HG03108 (cell line): Measurements from ENCODE around the gene EGFL7.

Source experiments
- ATAC-seq: cut with Tn5 transposase; IDR thresholded peaks from one replicate; pipeline ENCODE4 v1.9.1; 2021; ENCODE audit warnings: moderate library complexity; ENCODE audit not compliant: unreplicated experiment

Gene EGFL7

DNA sequence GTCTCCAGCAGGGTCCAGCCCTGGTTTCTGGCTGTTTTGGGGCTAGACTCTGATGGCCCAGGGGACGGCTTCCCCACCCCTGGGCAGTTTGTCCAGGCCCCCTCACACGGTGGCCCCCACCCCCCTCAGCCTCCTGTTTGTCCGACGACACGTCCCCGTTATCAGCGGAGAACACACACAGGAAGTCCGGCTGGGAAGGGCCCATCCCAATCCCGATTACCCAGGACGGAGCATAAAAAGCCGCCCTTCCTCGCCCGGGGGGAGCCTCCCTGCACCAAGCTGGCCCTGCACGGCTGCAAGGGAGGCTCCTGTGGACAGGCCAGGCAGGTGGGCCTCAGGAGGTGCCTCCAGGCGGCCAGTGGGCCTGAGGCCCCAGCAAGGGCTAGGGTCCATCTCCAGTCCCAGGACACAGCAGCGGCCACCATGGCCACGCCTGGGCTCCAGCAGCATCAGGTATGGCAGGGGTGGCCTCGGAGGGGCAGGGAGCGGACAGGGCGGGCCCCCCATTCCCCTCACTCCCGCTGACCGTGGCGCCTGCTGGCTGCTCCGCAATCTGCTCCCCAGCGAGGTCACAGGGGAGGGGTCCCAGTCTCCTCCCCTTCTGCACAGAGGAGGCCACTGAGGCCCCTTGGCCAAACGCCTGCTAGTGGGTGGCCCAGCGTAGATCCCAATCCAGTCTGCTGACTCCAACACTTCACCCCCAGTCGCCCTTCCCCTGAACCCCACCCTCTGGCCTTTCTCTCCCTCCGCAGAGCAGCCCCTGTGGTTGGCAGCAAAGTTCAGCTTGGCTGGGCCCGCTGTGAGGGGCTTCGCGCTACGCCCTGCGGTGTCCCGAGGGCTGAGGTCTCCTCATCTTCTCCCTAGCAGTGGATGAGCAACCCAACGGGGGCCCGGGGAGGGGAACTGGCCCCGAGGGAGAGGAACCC lies at the start of gene EGFL7:
Gene EGFL7, plus strand, starts transcription at position 261 of the 926 bp plus-strand sequence. CDS start 5,367 bp downstream, outside the sequence.
- no peak for ATAC-seq

DNA sequence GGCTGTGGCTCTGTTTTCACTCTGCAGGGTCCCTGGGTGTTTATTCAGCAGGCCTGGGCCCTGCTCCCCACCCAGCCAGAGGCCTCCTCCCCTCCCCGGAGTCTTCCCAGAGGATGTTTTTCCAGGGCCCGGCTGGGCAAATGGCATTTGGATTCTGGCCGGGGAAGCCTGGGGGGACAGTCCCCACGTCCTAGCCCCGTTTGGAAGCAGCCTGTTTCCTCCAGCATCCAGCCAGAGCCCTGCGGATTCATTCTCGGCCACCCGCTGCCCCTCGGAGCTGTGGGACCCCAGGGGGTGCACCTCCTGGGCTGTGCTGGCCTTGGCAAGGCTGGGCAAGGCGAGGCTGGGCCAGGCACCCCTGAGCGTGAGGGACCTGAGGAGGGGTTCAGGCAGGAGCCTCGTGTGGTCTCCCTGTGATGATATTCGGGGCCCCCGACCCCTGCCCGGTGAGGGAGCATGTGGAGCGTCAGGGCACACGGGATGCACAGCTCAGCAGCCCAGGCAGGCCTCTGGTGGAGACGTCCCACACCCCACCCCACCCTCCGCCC lies 48.8 kb upstream of the EGFL7 start:
- no peak for ATAC-seq

DNA sequence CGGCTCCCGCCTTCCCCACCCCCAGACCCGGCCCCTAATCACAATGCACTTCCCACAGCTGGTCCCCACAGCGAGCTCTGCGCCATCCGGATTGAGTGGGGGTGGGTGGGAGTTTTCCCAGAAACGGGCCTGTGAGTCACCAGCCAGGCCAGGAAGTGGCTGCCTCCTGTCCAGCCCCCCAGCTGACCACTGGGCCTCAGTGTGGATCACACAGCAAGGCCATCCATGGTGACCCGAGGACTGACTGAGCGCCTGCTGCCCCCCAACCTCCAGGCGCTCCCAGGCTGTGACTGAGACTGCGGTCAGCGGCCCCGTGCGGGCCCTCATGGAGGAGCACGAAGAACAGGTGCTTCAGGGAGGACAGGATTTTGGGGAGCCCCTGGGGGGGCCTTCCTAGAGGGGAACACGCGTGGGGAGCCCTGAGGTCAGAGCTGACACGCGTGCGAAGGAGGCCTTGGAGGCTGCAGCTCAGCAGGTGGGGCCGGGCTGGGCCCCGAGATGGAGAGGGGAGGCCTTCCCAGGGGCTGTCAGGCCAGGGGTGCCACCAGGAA lies 48.3 kb upstream of the EGFL7 start:
- no peak for ATAC-seq

DNA sequence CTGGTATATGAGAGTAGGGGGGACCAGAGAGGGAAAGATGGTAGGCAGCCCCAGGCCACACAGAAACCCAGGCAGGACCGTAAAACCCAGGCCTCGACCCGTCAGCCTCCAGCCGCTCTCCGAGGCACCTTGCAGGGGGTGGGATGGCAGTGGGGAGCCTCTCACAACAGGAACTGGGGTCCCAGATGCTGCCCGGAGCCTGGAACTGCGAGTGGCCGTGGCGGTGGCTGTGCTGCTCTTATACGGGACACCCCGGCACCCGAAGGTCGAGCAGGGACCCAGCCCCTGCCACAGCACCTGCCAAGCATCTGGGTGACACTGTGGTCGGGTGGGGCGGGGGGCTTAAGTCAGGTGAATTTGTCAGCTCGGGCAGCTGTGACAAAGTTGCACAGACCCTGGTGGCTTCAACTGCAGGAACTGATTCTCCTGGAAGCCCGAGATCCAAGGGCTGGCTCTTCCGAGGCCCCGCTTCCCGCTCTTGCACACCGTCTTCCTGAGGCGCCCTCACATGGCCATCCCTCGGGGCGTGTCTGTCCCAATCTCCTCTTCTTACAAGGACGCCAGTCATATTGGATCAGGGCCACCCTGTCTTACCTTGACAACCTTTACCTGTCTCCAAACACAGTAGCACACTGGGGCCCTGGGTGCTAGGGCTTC lies 47.6 kb upstream of the EGFL7 start:
- no peak for ATAC-seq

DNA sequence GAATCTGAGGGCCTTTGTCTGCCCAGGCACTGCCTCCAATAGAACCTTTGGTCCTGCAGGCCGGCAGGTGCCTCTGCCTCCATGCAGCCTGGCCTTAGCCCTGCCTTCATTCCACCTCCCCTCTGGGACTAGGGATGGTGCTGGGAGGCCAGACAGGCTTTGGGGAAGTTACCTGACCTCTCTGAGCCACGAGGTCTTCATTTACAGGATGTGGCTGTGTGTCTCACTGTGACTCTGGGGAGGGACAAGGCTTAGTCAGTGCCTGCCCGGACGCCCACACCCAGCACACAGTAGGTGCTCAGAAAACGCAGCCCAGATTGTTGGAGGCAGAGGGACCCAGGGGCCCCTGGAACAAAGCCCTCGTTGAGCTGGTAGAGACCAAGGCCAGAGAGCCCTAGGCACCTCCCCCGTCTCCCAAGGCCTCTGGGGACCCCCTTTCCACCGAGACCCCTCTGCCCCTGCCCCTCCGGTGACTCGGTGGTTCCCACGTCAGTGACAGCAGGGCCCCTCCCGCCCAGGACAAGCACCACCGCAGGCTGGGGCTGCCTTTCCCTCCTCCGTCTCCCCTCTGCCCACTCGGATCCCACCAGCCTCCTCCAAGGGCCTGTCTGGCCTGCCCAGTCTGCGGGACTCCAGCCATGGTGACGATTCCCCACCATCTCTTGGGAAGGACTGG lies 46.9 kb upstream of the EGFL7 start:
- ATAC-seq = no peak

- no peak for ATAC-seq
These were observed 46.4 kb upstream of the EGFL7 start for GRCh38 chr9:136616307-136616635.

DNA sequence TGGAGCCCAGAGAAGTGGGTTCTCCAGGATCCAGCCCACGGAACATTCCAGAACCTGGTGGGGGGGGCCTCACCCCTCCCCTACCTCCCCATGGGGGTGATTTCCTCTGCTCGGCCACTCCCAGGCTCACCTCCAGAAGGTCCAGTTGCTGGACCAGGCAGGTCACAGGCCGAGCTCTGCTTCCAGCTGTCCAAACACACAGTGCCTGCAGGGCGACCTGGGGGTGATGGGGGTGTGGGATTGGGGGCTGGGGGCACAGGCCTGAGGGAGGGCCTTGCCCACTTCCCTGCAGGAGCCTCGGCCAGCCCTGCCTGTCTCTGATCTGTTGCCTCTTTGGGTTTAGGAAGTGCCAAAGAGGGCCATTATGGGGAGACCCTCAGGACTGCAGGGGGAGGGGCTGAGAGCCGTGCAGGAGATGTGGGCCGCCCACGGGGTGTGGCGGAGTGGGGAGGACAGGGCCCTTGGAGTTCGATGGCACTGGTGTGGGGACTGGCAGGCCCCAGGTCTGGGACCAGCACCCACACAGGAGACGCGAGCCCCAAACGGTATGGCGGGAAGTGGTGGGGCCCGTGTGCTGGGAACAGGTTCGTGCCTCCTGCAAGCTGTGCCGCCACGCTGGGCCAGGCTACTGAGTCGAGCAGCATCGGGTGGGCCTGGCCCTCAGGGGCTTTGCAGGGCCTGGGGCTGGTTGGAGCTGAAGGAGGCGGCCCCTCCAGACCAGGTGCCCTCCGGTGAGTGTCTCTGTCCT lies 45.6 kb upstream of the EGFL7 start:
- ATAC-seq = no peak

DNA sequence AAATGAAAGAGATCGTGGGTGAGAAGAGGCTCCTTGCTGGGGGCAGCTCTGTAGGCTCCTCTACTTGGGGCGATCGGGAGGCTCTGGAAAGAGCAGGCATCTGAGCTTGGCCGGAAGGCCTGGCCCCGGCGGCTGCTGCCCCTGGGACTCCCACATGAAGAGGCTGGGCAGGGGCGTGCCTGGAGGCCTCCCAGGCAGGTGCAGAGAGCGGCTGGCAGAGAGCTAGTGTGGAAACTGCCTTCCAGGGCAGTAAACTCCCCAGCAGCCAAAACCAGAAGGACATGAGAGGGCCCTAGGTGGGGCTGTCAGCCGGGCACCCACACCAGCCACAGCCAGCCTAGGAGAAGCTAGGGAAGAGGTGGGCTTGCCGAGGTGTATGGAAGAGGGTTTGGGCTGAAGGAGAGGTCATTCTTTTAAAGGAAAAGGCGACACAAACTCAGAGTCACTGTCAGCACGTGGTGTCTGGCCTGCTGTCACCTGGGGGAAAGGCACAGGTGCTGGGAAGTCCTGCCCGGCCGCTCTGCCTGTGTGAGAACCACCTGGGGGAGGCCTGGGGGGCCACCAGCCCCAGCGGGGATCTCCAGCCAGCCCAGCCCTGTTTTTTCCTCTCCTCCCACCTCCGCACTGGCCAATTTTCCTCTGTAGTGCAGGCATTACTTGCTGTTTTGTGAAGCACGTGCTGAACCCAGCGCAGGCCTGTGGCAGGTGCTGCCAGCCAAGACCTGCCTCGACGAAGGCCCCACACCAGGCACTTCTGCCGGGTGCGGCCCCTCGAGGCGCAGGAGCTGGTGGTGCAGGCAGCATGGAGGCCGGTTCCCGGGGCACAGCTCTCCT lies 44.8 kb upstream of the EGFL7 start:
- no peak for ATAC-seq

- ATAC-seq = no peak
These were observed 43.9 kb upstream of the EGFL7 start for GRCh38 chr9:136618580-136619547.

DNA sequence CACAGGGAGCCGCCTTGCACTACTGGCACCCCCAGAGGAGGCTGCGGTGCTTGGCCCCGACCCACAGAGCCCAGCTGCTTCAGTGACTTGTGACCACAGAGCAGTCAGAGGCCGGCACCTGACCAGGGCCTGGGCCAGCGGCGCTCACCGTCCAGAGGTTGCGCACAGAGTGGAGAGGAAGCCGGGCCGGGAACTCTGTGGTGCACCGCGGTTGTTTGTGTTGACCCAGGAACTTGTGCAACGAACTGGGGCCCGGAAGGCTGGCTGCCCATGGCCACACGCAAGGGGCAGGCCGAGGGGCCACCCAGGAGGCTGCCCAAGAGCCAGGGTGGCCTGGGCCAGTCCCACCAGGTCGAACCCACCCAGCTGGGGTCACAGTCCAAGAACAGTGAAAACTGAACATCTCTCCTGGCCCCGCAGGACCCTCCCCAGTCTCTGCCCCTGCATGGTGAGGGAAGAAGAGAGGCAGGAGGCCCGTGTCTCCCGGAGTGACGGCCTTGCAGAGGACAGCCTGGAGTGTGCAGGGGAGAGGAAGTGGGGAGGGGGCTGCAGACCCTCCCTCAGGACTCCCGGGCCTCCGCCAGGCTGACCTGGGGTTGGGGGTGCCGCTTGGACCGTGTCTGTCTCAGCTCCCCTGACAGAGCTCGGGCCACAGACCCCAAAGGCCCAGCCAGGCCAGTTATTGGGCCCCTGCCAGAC lies 42.8 kb upstream of the EGFL7 start:
- ATAC-seq = no peak

- no peak for ATAC-seq
These were observed 42.2 kb upstream of the EGFL7 start for GRCh38 chr9:136620441-136621018.

DNA sequence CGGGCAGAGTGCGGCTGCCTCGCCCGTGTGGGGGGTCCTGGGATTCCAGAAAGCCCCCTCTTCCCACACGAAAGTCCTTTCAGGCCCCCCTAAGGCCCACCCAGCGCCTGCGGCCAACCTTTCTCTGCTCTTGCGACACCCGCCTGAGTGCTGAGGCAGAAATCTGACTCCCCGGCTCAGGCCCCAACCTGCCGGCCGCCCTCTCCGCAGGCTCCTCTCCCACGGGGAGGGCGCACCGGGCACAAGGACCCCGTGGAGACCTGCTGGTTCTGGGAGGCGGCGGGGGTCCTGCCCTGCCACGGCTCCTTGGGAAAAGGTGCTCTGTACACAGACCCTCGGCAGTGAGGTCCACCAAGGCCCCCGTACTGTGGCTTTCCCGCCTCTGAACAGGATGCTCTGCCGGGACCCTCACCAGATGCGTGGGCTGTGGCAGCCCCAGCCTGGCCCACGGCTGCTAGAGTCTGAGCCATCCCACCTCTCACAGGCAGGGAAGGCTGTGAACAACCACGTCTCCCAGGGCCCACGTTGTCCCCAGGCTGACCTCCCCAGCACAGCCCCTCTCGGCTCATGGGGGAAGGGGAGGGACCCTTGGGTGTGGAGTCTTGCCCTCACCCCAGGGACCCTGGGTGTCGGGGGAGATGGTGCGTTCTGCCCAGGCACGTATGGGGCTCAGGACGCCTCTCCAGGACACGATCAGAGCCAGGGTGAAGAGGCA lies 41.5 kb upstream of the EGFL7 start:
- ATAC-seq = no peak

DNA sequence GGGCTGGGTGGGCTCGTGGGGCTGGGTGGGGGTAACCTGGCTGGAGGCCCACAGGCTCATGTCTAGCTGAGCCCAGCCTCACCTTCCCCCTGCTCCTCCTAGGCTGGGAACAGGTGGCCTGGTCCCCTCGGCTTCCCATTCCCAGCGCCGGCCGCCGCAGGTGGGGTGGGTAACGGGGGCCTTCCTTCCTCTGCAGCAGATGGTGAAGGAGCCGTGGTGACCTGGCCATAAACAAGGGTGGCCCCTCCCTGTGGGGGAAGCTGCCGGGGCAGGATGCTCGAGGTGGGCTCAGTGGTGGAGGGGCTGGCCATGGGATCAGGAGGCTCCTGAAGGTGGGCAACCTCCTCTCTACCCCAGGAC lies 41.0 kb upstream of the EGFL7 start:
- ATAC-seq = no peak

DNA sequence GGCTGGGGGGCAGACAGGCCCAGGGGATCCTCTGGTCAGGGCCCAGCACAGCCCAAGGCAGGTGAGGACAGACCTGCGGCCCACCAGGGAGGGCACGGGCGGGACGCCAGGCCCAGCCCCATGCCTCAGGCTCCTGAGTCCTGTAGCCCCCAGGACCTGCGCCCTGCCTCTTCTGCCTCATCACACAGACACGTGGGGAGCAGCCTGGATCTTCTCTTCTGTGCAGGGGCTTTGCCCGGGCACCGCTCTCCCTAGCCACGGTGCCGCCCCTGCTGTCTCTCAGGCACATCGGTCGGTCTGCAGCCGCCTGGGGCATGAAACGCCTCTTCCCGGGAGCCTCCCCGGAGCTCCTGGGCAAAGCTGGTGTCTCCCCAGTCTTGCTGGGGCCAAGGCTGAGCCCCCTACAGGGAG lies 40.2 kb upstream of the EGFL7 start:
- ATAC-seq = no peak

DNA sequence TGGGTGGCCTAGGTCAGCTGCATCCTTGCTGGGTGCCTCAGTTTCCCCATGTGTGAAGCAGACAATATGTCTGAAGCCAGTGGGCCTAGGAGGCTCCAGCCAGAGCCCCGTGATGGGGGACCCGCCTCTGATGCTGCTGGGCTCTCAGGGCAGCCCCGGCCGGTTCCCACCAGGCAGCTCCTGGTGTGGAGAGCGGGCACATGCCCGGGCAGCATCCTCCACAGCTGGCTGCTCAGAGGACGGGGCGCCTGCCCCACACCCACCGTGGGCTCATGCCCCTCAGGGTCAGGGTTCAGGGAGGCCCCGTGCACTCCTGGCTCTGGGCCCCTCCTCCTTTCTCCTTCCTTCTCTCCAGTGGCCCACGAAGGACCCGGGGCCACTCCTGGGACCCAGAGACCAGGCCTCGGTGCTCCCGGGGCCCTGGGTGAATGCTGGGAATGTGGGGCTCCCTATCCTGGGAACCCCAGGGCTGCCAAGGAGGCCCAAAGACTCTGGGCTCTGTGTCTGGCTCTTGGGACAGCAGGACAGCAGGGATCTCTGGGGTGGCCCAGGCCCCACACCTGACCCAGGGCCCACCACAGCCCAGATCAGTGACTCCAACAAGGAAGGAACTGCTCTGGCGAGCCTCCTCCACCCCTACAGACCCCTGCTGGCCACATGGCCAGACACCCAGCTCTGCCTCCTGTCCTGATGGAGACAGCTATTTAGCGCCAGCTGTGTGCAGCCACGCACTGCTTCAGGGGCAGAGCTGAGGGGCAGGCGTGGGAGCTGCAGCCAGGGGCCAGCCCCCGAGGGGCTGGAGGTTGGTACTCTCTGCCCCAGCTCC lies 39.5 kb upstream of the EGFL7 start:
- ATAC-seq = no peak

DNA sequence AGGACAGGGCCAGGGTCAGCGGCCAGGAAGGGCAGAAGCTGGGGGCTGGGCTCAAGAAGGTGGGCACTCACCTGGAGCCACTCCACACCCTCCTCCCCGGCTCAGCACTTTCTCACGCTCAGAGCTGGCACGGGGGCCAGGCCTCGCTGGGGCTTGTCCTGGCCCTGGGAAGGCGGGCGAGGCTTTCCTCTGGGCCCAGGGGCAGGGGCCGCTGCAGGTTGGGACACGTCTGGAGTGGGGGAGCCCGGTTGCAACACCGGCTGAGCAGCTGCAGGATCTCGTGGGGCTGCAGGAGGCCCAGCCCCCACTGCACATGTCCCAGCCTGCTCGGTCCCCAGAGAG lies 38.9 kb upstream of the EGFL7 start:
- ATAC-seq = no peak
